GM12801 (cell line): ENCODE measurements around the gene SMARCC1.

Experiments used
- TF ChIP-seq, protein P1 (sequence below): IDR thresholded peaks from one replicate; pipeline ENCODE4 v1.5.1; 2011; ENCODE audit warnings: control low read depth; ENCODE audit not compliant: insufficient read length; ENCODE audit errors: extremely low read depth

SMARCC1 gene

DNA sequence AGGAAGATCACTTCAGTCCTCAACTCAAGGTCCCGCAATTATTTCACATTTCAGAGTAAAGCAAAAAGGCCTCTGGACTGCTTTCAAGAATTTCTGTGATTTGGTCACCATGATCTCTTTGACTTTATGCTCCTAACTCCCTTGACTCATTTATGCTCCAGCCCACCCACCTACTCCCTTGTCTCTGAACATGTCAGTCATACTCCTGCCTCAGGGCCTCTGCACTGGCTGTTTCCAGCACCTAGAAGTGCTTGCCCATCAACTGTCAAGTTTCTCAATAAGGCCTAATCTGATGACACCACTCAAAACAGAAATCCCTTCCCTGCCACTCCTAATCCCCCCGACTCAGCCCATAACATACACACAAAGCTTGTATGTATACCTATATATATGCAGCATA is 166.9 kb downstream of the SMARCC1 start:
- TF ChIP-seq, protein P1, sequence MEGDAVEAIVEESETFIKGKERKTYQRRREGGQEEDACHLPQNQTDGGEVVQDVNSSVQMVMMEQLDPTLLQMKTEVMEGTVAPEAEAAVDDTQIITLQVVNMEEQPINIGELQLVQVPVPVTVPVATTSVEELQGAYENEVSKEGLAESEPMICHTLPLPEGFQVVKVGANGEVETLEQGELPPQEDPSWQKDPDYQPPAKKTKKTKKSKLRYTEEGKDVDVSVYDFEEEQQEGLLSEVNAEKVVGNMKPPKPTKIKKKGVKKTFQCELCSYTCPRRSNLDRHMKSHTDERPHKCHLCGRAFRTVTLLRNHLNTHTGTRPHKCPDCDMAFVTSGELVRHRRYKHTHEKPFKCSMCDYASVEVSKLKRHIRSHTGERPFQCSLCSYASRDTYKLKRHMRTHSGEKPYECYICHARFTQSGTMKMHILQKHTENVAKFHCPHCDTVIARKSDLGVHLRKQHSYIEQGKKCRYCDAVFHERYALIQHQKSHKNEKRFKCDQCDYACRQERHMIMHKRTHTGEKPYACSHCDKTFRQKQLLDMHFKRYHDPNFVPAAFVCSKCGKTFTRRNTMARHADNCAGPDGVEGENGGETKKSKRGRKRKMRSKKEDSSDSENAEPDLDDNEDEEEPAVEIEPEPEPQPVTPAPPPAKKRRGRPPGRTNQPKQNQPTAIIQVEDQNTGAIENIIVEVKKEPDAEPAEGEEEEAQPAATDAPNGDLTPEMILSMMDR, result no peak

DNA sequence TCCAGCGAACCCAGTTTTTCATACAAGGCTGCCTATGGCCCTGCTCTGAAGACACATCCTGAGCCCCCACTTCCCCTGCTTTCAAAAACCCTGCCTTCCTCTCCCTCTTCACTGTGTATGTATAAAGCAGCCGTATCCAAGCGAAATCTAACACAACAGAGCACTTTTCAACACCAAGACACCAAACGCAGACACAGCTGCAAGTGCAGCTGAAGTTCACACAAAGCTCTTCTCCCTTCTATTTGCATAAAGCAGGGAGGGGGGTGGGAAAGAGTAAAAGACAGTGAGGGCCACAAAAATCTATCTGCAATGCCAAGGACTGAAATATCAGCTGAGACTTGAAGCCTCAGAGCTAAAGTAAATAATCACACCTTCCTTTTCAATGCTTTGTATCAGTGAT is 168.0 kb downstream of the SMARCC1 start:
- TF ChIP-seq, protein P1, result no peak

DNA sequence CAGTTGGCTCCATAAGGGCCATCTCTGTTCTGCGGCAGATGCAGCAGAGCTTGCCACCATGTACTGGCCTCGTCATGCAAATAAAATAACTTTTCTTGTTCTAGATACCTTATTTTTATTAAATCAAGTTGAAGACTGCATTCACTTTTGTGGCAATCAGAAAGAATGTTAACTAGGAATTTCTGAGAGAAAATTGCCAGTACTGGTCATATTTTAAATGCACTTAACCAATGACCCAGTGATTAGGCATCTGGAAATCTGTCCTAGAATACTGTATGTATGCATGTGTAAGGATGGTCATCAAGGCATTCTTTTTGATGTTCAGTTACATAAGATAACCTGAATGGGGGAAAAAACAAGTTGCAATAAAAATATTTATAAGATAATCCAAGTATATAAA is 168.8 kb downstream of the SMARCC1 start:
- TF ChIP-seq, protein P1, result no peak

DNA sequence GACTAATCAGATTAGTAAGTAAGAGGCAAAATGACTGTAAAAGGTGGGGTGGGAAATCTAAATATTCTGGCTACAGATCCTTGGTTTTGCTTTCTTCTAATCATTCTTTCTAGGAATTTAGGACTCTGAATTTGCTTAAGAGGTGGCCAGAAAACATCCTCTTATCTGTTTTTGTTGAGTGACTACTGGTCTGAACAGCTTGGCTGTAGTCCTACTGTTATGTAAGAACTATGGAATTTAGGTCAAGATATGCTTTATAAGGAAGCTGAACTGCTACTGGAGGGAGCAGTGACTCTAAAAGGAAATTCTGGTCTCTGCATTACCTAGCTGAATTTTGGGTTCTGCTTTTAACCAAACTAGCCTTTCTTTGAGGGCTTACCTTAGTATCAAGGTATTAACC is 169.5 kb downstream of the SMARCC1 start:
- TF ChIP-seq, protein P1, result no peak

DNA sequence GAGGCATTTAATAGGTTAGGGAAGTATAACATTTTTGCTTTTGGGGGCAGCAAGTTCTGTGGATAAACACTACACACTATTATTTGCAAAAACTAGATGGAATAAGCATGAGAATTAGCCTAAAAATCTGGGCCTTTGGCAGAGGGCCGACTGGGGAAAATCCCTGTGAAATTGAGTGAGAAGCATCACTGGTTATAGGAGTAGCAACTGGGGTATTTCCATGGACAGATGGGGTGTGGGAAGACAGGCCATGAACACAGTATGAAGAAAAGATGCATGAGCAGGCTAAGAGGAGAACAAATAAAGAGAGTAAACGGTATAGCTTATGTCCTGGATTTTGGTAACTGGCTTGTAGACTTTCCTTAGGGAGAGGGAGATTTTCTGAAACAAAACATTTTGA is 170.1 kb downstream of the SMARCC1 start:
- TF ChIP-seq, protein P1, result no peak

DNA sequence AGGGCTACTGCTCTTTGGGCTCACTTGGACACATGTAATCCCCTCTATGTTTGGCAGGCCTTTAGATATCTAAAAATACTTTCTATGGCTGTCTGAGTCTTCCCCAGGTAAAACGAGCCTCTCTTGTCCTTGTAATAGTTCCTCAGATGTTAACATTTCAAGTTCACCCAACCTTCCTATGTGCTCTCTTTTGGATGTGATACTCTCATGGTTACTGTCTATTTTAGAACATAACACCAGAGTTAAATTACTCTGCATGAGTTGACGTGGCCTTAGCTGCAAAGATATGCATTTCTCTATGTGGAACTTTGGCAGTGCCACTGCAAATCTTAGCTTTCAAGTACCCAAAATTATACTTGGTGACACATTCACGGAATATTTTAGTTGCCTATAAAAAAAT is 171.1 kb downstream of the SMARCC1 start:
- TF ChIP-seq, protein P1, result no peak

DNA sequence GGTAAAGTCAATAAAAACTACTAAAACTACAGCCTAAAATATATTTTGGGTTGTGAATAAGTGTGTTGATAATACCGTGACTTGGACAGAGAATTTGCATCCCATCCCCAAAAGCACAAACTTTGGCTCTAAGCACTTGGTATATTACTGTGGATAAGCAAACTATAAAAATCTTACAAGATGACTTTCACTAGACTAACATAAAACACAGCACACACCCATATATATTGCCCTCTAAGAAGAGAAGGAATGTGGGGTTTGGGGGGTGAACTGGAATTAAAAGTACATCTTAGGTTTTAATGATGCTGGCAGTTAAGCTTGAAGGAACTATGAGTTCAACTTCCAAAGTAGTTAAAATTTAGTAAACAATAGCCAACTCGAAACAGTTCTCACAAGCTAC is 174.4 kb downstream of the SMARCC1 start:
- TF ChIP-seq, protein P1, result no peak

DNA sequence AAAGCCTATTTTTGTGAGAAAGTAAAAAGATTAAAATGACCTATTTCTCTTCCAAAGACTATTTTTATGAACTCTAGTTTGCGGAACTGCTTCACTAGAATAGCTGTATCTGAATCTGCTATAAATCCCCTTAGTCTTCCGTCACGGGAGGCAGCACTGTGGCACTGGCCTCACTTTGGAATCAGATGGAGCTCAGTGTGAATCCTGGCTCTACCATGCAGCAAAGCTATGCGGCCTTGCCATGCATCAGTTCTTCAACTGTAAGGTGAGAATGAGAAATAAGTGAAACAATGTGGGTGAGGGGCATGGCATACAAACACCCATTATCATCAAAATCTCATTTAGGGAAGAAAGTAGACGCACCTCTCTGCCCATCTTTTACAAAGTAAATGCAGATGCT is 175.5 kb downstream of the SMARCC1 start:
- TF ChIP-seq, protein P1, result no peak
